GM10266 (cell line): ENCODE measurements around the gene IGSF9B.

Source experiments
- DNase-seq: peaks from one replicate; pipeline ENCODE4 v3.0.0; 2012; ENCODE audit errors: extremely low spot score
- CTCF ChIP-seq: IDR thresholded peaks from 2 replicates; pipeline ENCODE4 v1.5.1; 2012; ENCODE audit warnings: mild to moderate bottlenecking, low read depth; ENCODE audit not compliant: control insufficient read depth, insufficient read depth; ENCODE audit errors: missing control alignments

Gene IGSF9B

GRCh38 chr11:133953999-133954398 lies 2.8 kb downstream of the IGSF9B start:
- no peak for DNase-seq
- TF ChIP-seq CTCF: no peak

DNA sequence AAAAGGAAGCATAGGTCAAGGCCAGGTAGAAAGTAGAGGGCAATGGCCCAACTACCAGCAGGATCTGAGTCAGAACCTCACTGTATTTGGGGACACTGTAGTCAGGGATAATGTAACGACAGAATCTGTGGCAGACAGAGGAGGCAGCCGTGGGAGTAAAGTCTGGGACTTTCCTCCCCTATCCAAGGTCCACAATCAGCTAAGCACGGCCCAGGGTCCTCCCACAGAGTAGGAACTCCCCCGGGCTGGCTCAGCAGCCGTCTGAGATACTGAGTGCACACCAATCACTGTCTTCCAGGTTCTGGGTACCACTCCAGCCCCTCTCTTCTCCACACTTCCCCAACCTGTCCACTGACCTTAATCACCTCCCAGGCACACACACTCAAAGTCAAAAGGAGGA lies 3.2 kb downstream of the IGSF9B start:
- no peak for DNase-seq
- no peak for TF ChIP-seq CTCF

DNA sequence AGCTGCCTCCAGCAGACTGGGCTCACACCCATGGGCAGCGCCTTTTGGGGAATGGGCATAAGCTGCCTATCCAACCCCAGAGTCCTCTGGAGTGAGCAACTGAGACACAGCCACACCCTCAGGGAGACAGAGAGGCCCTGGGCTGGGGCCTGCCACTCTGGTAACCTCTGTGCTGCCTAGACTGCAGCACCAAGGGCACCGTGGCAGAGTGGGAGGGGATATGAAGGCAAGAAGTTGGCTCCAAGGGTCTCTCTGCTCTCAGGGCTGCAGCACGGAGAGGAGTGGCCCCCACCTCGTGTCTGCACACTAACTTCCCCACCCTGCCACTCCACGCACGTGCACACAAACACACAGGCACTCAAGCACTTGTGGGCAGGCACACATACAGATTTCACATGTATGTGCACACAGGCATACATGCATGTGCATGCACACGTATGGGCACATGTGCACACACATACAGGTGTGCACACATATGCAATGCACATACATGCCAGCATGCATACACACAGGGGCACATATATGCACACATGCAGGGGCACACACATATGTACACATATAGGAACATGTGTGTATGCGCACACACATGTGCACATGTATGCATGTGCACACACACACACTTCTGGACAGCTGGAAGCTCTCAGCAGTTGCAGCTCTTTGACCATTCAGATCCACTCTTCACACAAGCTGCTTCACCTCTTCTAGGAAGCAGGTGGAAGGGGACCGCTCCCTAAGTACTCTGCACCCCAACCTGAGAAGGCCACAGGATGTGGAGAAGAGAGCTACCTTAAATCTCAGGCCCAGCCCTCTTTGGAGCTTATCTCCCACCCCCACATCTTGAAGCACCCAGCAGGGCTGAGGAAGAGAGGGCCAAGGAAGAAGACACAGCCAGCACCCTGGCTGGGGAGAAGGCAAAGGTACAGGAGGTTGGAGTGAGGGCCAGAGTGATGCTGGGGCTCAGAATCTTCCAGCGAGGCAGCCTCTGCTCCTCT lies 4.3 kb downstream of the IGSF9B start:
- DNase-seq: no peak
- TF ChIP-seq CTCF: no peak

GRCh38 chr11:133951327-133952198 lies 5.2 kb downstream of the IGSF9B start:
- no peak for TF ChIP-seq CTCF
- DNase-seq: no peak

DNA sequence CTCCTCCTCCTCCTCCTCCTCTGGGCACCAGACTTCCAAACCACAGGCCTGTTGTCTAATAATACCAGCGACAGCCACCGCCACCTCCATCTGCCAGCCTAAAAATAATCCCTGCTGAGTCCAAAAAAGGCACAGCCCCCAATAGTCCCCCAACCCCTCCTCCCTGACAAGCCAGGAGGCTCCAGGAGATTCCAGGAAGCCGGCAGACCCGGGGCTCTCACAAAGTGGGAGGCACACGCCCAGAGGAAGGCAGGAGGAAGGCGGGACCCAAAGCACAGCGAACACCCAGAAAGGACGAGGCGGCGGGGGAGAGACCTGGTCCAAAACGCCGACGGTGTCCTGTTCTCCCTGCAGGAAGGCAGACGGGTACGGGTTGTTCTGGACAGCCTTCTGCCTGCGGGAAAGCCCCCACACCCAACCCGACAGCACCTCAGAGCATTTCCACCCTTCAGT lies 5.9 kb downstream of the IGSF9B start:
- no peak for TF ChIP-seq CTCF
- DNase-seq: no peak

DNA sequence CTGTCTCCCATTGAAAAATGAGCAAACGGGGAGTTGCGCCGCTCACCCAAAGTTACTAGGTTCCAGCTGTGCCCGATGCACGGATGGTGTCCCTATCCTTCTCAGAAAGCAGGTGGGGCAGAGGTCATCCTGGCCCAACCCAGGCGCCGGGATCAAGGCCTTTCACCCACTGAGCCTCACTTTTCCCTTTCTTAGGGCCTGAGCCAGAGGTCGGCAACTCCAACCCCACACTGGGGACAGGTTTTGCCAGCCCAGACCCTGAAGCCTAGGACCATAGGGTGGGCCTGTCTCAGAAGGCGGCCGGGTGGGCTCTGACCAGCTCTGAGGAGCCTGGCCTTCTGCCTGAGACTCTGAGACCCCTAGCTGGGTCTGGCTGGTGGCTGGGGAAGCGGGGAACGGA lies 6.3 kb downstream of the IGSF9B start:
- no peak for TF ChIP-seq CTCF

More for the DNA sequence above, 6.3 kb downstream of the IGSF9B start:
- no peak for DNase-seq
